HG03521 (cell line): ENCODE measurements around the gene KCNQ4.

Source experiments
- ATAC-seq: cut with Tn5 transposase; IDR thresholded peaks from one replicate; pipeline ENCODE4 v1.9.1; 2021; ENCODE audit warnings: mild to moderate bottlenecking, moderate library complexity; ENCODE audit not compliant: unreplicated experiment

KCNQ4 gene

DNA sequence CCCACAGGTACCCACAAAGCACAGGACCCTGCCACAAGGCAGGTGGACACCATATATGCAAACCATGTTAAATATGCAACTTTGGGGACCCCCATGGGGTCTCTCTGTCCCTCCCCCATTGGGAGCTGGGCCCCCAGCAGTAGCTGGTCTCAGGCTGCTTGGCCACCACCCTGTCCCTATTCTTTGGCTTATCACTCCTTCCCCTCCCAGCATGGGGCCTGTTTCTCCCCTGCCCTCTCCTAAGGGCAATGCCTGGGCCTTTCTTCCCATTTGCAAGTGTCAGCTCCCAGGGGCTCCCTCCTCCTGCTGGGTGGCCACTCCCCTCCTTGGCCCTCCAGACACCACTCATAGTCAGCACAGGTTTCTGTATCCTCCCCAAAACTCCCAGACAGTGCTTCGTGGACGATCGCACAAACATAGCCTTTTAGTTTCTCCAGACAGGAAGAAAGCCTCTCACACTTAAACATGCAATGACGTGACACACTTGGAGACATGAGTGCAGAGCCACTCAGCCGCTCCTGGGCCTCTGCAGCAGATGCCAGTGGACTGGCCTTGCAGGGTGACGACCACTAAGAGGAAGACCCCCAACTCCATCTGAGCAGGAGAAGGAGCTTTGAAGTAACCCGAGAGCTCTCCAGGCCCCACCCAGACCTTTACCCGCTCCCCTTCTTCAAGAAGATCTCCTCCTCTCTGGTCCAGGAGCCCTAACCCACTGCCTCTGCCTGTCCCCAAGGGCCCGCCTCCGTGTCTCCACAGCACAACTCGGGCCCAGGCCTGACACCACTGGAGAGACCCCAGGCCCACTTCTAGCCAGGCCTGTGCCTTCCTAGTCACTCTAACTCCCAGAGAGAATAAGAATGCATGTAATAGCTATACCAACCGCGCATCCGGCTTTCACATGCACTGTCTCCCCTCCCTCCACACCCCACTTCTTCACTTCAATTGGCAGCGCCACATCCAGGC, 55.7 kb downstream of the KCNQ4 start:
- ATAC-seq, result no peak

DNA sequence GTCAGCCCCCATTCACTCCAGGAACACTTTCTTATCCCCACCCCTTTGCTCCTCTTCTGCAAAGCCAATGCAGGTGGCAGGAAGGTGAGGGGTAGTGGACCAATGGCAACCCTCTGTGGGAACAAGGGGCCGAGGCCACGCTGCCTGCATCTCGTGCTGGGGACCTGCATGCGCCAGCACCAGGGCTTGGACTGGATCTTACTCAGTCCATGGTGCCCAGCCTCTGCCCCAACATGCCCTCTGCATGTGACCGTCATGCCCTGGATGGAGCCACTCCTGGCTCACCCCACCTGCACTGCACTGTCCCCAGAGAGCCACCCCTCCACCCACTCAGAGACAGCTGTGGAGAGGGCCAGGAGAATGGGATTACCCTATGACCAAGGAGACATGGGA, 56.4 kb downstream of the KCNQ4 start:
- no peak for ATAC-seq

DNA sequence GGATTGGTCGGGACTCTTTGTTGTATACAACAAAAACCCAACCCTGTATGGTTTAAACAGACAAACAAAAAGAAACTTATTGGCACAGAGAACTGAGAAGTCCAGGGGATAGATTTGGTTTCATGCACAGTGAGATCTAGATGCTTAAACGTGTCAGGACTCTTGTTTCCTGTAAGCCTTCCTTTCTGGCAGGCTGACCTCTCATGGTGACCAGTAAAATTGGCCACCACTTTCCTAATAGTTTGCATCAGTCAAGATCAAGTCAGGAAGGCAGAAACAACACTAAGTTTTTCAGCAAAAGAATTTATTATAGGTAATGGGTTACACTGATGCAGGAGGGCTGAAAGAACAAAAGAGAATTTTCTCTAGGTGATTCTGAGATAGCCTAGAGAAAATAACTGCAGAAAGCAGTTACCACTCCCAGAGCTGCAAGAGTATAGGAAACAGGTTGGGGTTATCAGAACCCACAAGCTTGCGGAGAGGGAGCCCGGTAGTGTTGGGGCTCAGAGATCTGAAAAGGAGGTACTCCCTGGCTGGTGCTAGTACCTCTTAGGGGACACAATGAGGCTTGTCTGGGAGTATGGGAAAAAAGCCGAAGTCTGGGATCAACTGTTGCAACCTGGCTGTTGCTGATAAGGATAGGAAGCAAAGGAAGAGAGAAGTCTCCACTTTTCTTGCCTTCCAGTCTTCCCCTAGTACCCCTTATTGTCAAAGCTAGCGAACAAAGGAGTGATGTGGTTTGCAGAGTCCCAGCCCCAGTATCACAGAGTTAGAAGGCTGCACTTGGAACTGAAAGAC, 57.1 kb downstream of the KCNQ4 start:
- no peak for ATAC-seq

DNA sequence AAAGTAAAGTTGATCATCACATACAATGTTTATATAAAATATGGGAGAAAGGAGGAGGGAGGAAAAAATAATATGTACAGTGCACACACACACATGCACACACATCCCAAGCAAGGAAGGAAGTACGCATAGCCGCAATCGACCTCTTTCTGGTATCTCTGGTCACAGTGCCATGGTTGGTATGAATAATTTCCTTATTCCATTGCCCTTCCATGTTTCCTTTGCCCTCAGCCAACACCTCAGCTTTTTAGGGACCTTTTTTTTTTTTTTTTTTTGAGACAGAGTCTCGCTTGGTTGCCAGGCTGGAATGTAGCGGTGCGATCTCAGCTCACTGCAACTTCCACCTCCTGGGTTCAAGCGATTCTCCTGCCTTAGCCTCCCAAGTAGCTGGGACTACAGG, 58.0 kb downstream of the KCNQ4 start:
- no peak for ATAC-seq

DNA sequence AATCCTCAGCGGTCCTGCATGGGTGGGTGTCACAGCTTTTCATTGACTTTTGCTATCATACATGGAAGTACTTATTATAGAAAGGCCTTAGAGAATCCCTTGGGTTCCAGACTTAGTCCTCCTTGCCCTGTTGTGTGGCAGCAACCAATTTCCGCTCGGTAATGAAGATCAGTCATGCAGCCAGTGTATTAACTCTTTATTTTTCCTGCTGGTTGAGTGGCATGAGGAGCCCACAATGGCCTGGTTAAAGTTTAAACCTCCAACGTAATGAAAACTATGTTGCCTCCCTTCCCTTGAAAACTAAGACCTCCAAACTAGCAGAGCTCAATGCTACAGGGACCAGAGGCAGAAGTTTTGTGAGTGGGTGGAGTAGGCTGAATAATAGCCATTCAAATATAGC, 58.6 kb downstream of the KCNQ4 start:
- no peak for ATAC-seq

DNA sequence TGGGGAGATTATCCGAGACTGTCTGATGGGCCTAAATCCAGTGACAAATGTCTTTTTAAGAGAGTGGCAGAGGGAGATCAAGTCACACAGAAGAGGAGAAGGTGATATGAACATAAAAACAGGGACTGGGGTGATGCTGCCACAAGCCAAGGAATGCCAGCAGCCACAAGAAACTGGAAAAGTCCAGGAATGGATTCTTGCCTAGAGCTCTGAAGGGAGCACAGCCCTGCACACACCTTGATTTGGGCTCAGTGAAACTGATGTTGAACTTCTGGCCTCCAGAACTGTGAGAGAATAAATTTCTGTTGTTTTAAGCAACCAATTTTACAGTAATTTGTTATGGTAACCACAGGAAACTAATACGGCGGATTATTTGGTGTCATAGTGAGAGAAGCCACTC, 59.1 kb downstream of the KCNQ4 start:
- ATAC-seq, result no peak

DNA sequence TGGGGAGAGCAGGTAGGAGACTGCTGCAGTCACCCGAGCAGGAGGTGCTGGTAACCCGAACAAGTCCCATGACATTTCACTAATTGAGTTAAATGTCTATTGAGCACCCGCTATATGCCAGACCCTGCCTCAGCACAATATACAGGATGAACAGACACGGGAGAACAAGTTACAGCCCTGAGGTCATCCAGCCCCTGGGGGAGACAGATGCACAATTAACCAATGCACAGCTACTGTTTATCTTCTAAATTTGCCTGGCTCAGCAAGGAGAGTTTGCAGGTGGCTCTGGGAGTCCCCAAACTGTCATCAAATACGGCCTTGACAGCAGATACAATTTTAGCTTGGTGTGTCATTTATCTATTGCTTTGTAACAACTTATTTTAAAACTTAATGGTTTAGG, 60.5 kb downstream of the KCNQ4 start:
- ATAC-seq, result no peak

DNA sequence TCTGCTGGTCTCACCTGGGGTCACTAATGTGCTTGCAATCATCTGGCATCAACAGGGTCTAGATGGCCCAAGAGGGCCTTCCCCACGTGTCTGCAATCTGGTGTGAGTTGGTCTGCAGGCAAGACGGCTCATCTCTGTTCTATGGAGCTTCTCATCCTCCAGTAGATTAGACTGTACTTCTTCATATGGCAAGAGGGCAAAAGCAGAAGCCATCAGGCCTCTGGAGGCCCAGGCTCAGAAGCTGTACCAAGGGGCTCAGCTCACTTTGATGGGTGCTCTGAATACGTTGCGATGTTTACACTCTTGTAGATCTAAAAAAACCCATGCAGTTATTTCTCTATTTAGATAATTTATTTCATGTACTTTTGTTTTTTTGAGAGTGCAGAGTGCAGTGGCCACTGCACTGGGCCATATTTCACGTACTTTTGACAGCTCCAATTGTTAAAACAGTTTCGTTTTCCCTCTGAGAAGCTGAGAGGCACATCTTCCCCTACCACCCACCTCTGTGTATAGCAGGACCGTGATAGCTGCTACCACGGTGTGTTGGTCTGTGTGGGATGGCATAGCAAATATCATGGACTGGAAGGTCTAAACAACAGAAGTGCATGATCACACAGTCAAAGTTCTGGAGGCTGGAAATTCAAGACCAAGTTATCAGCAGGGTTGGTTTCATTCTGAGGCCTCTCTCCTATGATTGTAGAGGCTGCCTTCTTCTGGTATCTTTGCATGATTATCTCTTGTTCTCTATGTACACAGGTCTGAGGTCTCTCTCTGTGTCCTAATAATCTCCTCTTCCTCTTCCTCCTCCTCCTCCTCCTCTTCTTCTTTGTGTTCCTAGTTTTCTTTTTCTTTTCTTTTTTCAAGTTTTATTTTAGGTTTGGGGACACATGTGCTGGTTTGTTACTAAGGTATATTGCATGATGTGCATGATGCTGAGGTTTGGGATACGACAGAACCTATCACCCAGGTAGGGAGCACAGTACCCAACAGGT, 61.6 kb downstream of the KCNQ4 start:
- ATAC-seq, result no peak

DNA sequence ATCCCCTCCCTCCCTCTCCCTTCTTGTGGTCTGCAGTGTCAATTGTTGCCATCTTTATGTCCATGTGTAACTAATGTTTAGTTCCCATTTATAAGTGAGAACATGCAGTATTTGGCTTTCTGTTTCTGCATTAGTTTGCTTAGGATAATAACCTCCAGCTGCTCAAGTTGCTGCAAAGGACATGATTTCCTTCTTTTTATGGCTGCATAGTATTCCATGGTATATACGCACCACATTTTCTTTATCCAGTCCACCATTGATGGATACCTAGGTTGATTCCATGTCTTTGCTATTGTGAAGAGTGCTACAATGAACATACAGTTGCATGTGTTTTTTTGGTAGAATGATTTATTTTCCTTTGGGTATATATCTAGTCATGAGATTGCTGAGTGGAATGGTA, 62.3 kb downstream of the KCNQ4 start:
- ATAC-seq, result no peak

DNA sequence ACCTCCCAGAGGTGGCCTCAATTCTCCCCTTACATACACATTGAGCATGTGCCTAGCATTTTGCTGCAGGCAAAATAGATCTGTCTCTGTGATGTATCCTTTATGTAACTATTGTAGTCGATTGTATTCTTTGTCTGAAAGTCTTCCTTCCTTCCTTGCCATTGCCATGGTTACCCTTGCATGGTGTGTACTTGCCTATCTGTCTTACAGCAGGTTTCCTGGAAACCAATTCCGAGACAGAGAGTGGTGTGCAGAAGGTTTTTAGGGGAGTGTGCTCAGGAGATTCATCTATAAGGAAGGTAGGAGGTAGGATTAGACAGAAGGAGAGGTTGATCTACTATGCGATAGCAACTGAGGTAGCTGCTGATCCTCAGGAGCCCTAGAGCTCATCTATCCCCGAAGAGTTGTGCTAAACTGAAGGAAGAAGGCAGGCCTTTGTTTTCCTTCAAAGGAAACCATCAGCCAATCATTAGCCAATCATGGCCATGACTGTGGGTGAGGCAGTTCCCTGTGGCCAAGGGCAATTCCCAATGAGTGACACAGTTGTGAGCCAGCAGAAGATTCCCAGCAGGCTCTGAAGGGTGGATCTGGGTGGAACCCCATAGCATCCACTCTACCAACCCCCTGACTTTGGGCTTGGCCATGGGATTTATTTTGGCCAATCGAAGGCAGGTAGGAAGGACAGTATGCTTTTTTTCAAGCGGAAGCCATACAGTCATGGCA, 63.6 kb downstream of the KCNQ4 start:
- ATAC-seq, result no peak

DNA sequence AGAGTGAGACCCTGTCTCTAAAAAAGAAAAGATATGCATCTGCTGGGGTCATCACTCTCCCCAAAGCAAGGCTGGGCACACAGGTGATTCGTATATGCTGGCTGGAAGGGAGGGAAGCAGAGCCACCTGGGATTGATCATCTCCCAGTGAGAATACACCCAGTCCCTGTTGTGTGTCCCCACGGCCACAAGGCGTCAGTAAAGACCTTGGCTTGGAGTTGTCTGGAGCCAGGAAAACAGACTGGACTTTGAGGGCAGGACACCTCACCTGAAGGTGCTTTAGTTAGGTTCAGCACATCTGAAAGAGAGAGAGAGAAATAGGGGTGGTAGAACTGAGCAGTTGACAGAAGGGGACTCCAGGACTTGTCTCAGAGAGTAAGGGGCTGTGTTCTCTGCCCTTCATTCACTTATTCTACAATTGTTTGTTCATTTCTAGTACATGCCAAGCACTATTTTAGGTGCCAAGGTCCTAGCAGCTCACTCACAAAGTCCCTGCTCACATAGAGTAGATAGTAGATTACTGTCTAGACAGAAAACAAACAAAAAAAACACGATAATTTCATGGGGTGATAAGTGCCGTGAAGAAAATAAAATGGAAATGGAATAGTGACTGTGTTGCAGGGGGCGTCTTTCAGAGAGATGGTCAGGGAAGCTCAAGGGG, 65.1 kb downstream of the KCNQ4 start:
- no peak for ATAC-seq

DNA sequence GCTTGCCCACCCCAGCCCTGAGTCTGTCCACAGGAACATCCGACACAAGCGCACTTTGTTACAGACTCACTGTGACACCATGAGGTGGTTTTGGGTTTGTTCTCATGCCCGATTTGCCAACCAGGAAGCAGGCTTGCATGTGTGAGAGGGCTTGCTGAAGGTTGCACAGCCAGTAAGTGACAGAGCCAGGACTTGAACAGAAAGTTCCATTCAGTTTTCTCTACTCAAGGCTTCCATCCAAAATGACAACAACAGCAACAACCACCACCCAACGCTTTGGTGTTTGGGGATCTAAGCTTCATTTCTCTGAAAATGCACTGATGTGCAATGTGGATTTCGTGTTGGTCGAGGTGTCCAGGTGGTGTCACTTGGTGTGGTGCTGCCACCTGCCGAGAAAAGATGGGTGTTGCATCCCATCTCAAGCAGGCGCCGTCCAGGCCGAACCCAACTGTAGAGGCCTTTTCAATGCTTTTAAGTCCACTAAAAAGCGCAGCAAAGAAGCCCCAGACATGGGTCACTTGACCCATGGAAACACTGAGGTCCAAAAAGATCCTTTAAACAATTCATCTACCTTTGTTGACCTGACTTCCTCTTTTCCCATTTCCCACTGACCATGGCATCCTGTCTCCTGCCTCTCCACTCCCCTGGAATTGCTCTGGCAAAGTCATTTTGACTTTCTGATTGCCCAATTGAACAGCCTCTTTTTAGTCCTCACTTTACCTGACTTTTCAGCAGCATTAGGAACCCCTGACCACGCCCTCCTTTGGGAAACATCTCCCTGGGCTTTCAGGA, 66.4 kb downstream of the KCNQ4 start:
- peak; percentile 62 for ATAC-seq

DNA sequence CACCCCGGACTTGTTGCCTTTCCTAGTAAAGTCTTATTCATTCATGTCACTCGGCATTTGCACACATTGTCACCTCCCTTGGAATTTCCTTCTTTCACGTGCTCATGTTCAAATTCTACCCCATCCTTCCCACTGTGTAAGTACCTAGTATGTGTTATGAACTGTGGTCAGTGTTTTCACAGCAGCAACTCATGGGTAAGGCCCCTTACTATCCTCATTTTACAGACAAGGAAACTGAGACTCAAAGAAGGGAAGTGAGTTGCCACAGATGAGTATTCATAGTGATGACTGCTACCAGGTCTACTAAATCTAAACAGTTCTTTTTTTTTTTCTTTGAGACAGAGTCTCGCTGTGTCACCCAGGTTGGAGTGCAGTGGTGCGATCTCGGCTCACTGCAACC, 68.1 kb downstream of the KCNQ4 start:
- ATAC-seq, result no peak

DNA sequence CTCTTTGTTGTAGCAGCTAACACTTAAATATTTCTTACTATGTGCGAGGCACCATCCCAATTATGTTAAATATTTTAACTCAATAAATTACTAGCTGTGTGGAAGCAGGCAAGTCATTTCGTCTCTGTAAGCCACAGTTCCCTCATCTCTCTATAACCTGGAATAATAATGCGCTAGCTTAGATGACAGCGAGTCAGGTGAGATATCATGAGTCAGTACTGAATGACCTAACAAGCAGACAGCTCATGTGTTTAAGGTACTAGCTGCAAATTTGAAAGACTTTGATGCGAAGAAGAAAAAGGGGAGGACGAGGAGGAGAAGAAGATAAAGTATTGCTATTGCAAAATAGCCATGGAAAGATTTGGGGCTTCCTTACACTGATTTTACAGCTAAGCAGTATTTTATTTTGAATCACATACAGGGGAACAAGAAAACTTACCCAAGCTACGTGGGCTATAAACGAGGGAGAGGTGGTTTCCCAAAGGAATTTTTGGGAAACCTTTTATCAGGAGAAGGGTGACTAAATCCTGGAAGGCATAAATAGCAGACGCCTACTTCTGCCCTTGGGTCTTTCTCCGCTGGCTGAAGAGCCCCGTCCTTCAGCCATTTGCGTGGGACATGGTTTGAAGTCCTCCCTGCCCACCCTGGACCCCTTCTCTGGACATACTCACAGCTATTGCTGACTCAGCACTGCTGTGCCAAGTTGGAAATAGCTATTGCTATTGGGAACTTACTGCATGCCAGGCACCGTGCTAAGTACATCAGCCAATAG, 69.7 kb downstream of the KCNQ4 start:
- no peak for ATAC-seq

DNA sequence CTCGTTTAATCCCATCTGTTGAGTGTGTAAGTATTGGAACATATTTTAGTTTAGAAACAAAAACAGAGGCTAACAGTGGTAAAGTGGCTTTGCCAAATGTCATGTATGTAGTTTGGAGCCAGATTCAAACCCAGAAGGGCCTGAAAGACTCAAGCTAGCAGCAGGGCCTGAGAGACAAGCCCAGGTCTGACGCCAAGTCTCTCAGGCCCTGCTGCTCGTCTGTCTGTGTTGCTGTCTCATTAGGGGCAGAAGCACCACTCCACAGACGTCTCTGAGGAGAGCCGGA, 70.2 kb downstream of the KCNQ4 start:
- no peak for ATAC-seq

DNA sequence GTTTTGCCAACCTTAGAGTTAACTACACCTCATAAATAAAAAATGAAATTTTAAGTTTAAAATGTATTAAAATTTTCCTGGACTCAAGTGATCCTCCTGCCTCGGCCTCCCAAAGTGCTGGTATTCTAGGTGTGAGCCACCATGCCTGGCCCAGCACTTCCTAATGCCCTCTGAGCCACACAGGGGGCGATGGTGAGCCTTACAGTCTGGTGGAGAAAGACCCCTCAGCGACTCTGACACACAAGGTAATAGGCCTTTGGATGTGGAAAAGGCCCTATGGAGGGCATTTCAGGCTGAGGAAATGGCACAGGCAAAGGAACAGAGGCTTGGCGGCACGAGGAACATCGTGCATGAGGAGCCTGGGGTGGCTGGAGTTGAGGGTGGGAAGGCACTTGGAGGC, 71.9 kb downstream of the KCNQ4 start:
- ATAC-seq, result no peak

DNA sequence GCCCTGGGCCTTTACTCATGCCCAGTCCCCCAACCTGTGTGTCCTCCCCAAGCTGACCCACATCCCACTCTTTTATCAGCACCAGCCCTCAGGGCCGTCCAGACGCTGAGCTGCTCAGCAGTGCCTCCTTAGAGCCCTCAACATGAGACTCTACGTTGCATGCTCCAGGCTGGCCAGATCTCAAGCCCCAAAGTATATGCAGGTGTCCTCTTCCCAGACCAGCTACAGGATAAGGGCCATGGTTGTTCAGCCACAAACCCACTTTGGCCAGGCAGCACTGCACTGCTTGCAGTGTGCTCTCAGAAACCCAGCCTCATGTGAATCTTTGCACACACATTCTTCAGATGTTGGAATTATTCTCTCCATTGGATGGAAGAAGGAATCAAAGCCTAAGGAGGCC, 72.5 kb downstream of the KCNQ4 start:
- ATAC-seq, result no peak

DNA sequence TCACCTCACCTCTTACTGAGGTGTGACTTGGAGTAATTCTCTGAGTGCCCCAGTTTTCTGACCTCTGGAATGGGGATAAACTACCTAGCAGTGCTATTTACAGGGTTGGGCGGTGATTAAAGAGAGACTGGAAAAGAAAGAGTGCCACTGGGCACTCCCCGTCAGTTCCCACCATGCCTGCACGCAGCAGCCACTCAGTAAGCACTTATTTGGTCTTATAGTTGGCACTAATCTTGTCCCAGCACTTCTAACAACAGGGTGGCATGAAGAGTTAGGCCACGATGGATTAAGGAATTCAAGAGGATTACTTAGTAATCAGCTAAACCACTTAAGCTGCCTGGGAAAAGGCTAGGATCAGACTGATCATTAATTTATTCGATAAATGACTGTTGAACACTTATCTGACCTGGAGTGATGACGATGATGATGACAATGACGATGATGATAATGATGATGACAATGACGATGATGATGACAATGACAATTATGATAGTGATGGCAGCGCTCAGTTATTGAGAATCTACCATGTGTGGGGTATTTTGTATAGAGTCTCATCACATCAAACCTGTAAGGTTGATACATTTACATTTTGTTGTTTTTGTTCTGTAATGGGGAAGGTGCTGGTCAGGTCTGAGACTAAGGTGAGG, 73.2 kb downstream of the KCNQ4 start:
- no peak for ATAC-seq
